ENCODE measurements around the gene TMPRSS15.

The TMPRSS15 gene

GRCh38 chr21:18334066-18334465 is 69.5 kb downstream of the TMPRSS15 start:
- ChIA-PET POLR2A (no interaction called here), CTCF (no interaction called here)
- H3K4me3 ChIP-seq (ENCODE audit: low read depth, low read length) = no peak overlapping the region
- DNase-seq (ENCODE audit: low read depth, low spot score) = no peak
- no peak for TF ChIP-seq CTCF (IDR thresholded peaks at IDR 0.05; ENCODE audit: insufficient read depth, low read length, missing control alignments)

DNA sequence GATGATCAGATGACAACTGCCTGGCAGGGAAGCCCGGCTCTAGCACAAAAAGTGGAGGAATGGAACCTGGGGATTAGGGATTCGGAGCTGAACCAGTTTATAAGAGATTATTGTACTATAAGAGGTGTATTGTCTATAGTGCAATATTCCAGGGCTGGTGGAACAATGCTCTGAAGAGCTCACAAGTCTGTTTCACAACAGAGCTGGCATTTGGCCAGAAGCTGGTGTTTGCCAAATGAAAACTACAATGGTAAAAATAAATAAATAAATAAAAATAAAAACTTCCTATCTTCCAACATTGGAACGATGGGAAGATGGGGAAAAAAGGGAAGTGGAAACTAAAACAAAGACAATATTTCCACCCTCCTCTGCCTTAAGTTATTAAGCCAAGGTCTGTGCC is 85.4 kb downstream of the TMPRSS15 start:
- DNase-seq (ENCODE audit: low read depth, low spot score) = no peak
- no peak for TF ChIP-seq CTCF (IDR thresholded peaks at IDR 0.05; ENCODE audit: insufficient read depth, low read length, missing control alignments)
- ChIA-PET POLR2A (no interaction called here), CTCF (no interaction called here)
- H3K4me3 ChIP-seq (ENCODE audit: low read depth, low read length) = no peak overlapping the region

GRCh38 chr21:18298228-18298627 is 105.4 kb downstream of the TMPRSS15 start:
- no peak overlapping the region for H3K4me3 ChIP-seq (ENCODE audit: low read depth, low read length)
- ChIA-PET POLR2A (no interaction called here), CTCF (no interaction called here)
- TF ChIP-seq CTCF (IDR thresholded peaks at IDR 0.05; ENCODE audit: insufficient read depth, low read length, missing control alignments) = no peak
- DNase-seq (ENCODE audit: low read depth, low spot score) = no peak

DNA sequence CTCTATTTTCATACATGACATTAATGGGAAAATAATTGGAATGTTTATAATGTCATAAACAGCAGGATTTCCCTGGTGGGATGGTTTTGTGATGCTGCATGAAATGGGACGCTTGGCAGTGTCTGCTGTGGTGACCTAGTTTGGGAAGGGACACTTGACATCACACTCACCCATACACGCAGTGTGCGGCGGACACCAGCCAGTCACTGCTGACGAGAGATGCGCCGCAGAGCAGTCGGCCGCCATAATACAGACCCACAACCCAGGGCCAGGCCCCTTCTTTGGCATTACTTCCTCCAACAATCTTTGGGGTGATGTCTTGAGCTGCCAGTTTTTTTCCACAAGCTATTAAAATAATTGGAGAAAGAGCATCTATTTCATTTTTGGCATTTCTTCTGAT is 109.5 kb downstream of the TMPRSS15 start:
- no peak overlapping the region for H3K4me3 ChIP-seq (ENCODE audit: low read depth, low read length)
- DNase-seq (ENCODE audit: low read depth, low spot score) = no peak
- CTCF ChIA-PET = no interaction called here
- POLR2A ChIA-PET = no interaction called here
- TF ChIP-seq CTCF (IDR thresholded peaks at IDR 0.05; ENCODE audit: insufficient read depth, low read length, missing control alignments) = no peak

DNA sequence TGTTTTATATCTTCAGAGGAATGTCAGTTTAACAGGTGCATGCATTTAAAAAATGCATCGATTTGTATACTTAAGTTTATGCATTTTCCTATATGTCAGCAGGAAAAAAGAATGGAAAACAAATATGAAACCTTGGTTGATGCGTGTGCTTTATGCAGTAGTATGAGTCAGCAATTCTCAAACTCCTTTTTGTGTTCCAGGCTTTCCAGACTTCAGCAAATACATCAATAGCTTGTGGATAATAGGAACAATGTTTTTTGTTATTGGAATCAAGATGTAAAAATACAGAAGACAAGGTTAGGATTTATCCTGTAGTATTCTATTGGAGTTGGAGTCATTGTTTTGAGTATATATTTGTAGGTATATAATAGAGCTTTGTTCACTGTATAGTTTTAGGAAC is 113.7 kb downstream of the TMPRSS15 start:
- POLR2A ChIA-PET = no interaction called here
- CTCF ChIA-PET = no interaction called here
- no peak overlapping the region for H3K4me3 ChIP-seq (ENCODE audit: low read depth, low read length)
- no peak for DNase-seq (ENCODE audit: low read depth, low spot score)
- no peak for TF ChIP-seq CTCF (IDR thresholded peaks at IDR 0.05; ENCODE audit: insufficient read depth, low read length, missing control alignments)

- no peak for DNase-seq (ENCODE audit: low read depth, low spot score)
- no peak overlapping the region for H3K4me3 ChIP-seq (ENCODE audit: low read depth, low read length)
- no peak for TF ChIP-seq CTCF (IDR thresholded peaks at IDR 0.05; ENCODE audit: insufficient read depth, low read length, missing control alignments)
- ChIA-PET POLR2A (no interaction called here), CTCF (no interaction called here)
Measured at GRCh38 chr21:18285379-18285778, 118.2 kb downstream of the TMPRSS15 start.
